Endothelial cell of umbilical vein (primary cell): ENCODE data around the gene SPCS3. TPM values are rescaled to one million over a fixed set of nuclear protein-coding genes. Genes with fewer than 3 reads are reported as not detected.

Source experiments
- BruUV-seq: library from RNA; stranded (reverse); fragments of 400-500 nt; replicated peaks from 2 replicates; lab custom pipeline; 2021; lab: Mats Ljungman, UMichigan
- CTCF ChIA-PET: fragments of 300-600, 350-600 bp; sonication (Branson Sonifier 250); formaldehyde crosslinking; loops from one replicate; lab custom pipeline; 2021; ENCODE audit warnings: antibody characterized with exemption, inconsistent platforms; lab: Charles Lee
- POLR2A ChIA-PET: fragments of 300-600, 350-600 bp; sonication (Branson Sonifier 250); formaldehyde crosslinking; loops from one replicate; lab custom pipeline; 2021; ENCODE audit warnings: antibody characterized with exemption, inconsistent platforms; lab: Charles Lee
- DNase-seq: peaks from one replicate; pipeline ENCODE4 v3.0.0-alpha.2; 2011; ENCODE audit warnings: low read depth, low spot score
- FAIRE-seq: peaks from 2 replicates; lab custom pipeline; 2011; peaks lifted over from hg19 to GRCh38; lab: Jason Lieb, UNC
- H2AFZ ChIP-seq: 2 replicates; pipeline ENCODE4 v1.6.0; 2012; ENCODE audit warnings: low read depth, low read length, control low read depth, inconsistent platforms
- H3K27ac ChIP-seq: 2 replicates; pipeline ENCODE4 v1.5.1; 2011; ENCODE audit warnings: low read depth, mild to moderate bottlenecking, control low read depth, low read length, moderate library complexity; ENCODE audit not compliant: insufficient read depth
- H3K27me3 ChIP-seq, 2 experiments: 2 replicates each; pipeline versions ENCODE4 v1.6.0 to v1.6.1; 2011; ENCODE audit warnings: low read length in 2 of 2, mixed read lengths in 1 of 2; ENCODE audit not compliant: control insufficient read depth in 2 of 2, insufficient read depth in 2 of 2
- H3K36me3 ChIP-seq, 2 experiments: 2 replicates in 1 of 2; 3 replicates in 1 of 2; pipeline ENCODE4 v1.5.1; 2011; ENCODE audit warnings: low read length in 2 of 2, mild to moderate bottlenecking in 1 of 2, moderate library complexity in 1 of 2; ENCODE audit not compliant: control insufficient read depth in 2 of 2, insufficient read depth in 2 of 2; ENCODE audit errors: extremely low read depth in 1 of 2
- H3K4me1 ChIP-seq: 3 replicates; pipeline ENCODE4 v1.5.1; 2011; ENCODE audit warnings: mild to moderate bottlenecking, low read length; ENCODE audit not compliant: control insufficient read depth, insufficient read depth; ENCODE audit errors: extremely low read depth
- H3K4me2 ChIP-seq: 2 replicates; pipeline ENCODE4 v1.6.1; 2011; ENCODE audit warnings: low read length, control low read depth, mixed read lengths; ENCODE audit not compliant: insufficient read depth
- H3K4me3 ChIP-seq, 3 experiments: fragments of 200-600 bp in 1 of 3; sonication (generic), shearing (Covaris generic) in 1 of 3; replicated peaks in 1 of 3; 2 replicates each; pipeline ENCODE4 v1.5.1; 2011 to 2016; ENCODE audit warnings: control low read depth in 3 of 3, low read length in 3 of 3, mild to moderate bottlenecking in 2 of 3, inconsistent platforms in 1 of 3, low read depth in 1 of 3, moderate library complexity in 1 of 3; ENCODE audit not compliant: insufficient read depth in 1 of 3
- H3K79me2 ChIP-seq: 2 replicates; pipeline ENCODE4 v1.6.0; 2012; ENCODE audit warnings: low read length, inconsistent platforms; ENCODE audit not compliant: control insufficient read depth, insufficient read depth
- H3K9ac ChIP-seq: replicated peaks from 2 replicates; pipeline ENCODE3; 2011; ENCODE audit warnings: low read length, control low read depth; ENCODE audit not compliant: insufficient read depth; ENCODE audit errors: extremely low read depth
- H3K9me1 ChIP-seq: replicated peaks from 3 replicates; pipeline ENCODE4 v1.6.0; 2011; ENCODE audit warnings: mild to moderate bottlenecking, low read length; ENCODE audit not compliant: control insufficient read depth, insufficient read depth; ENCODE audit errors: extremely low read depth
- H3K9me3 ChIP-seq: replicated peaks from 2 replicates; pipeline ENCODE4 v1.5.1; 2012; ENCODE audit warnings: low read length, inconsistent platforms; ENCODE audit not compliant: control insufficient read depth, insufficient read depth
- H4K20me1 ChIP-seq: replicated peaks from 2 replicates; pipeline ENCODE3; 2011; ENCODE audit warnings: mild to moderate bottlenecking, low read length; ENCODE audit not compliant: control insufficient read depth, insufficient read depth; ENCODE audit errors: extremely low read depth
- EZH2 ChIP-seq: IDR thresholded peaks from 2 replicates; pipeline ENCODE4 v1.6.1; 2012; ENCODE audit warnings: borderline replicate concordance, low read depth, mild to moderate bottlenecking, moderate library complexity, low read length, inconsistent platforms; ENCODE audit not compliant: severe bottlenecking
- FOS ChIP-seq: IDR thresholded peaks from 2 replicates; pipeline ENCODE4 v1.6.1; 2011; ENCODE audit warnings: mild to moderate bottlenecking, low read length, moderate library complexity, borderline replicate concordance; ENCODE audit not compliant: insufficient read depth
- GATA2 ChIP-seq: IDR thresholded peaks from 2 replicates; pipeline ENCODE4 v1.7.0; 2011; ENCODE audit warnings: low read depth, mild to moderate bottlenecking, moderate library complexity, mixed read lengths, low read length; ENCODE audit not compliant: insufficient read length, insufficient read depth
- JUN ChIP-seq: IDR thresholded peaks from 2 replicates; pipeline ENCODE4 v1.6.1; 2011; ENCODE audit warnings: borderline replicate concordance, low read depth; ENCODE audit not compliant: insufficient read length, insufficient read depth
- MYC ChIP-seq: IDR thresholded peaks from one replicate; pipeline ENCODE4 v1.6.1; 2011; ENCODE audit warnings: mild to moderate bottlenecking, low read depth, low read length
- POLR2A ChIP-seq: IDR thresholded peaks from 2 replicates; pipeline ENCODE4 v1.6.1; 2012; ENCODE audit warnings: low read depth, mild to moderate bottlenecking, control low read depth, low read length
- POLR2AphosphoS5 ChIP-seq: IDR thresholded peaks from 2 replicates; pipeline ENCODE4 v1.6.1; 2012; ENCODE audit warnings: low read depth, mild to moderate bottlenecking, control low read depth, low read length, moderate library complexity; ENCODE audit not compliant: insufficient read depth
- dilution Hi-C: fragments of 300-500 bp; cut with MboI; formaldehyde crosslinking; loops from one replicate; pipeline ENCODE4 v1.15.0; 2019; ENCODE audit warnings: low sequenced_read_pairs; ENCODE audit not compliant: extremely low pct_ligation_motif_present
- intact Hi-C: fragments of 100-400 bp; cut with micrococcal nuclease; formaldehyde crosslinking; loops from one replicate; pipeline ENCODE4 v1.10.0; 2022
- polyA plus RNA-seq, 4 experiments: library from polyadenylated mRNA; depleted of rRNA in 3 of 4; stranded (reverse) in 3 of 4; unstranded in 1 of 4; fragments of >200 nt; gene quantifications; 2 replicates each; pipeline versions ENCODE4 v1.2.1 to v1.2.3, GENCODE V29; 2011 to 2012; ENCODE audit warnings: missing spikeins in 1 of 4
- total RNA-seq: library from RNA; stranded (reverse); gene quantifications from 2 replicates; pipeline ENCODE4 v1.2.3, GENCODE V29; 2021
- TF ChIP-seq, protein P1 (sequence below): IDR thresholded peaks from 2 replicates; pipeline ENCODE4 v1.6.1; 2011; ENCODE audit not compliant: insufficient read depth, insufficient read length
- TF ChIP-seq, protein P2 (sequence below), 2 donors: IDR thresholded peaks; 1 replicate in 1 of 2; 2 replicates in 1 of 2; pipeline ENCODE4 v1.5.1; 2011; ENCODE audit warnings: low read length in 2 of 2, mild to moderate bottlenecking in 2 of 2, moderate library complexity in 2 of 2, control low read depth in 1 of 2, inconsistent platforms in 1 of 2, low read depth in 1 of 2; ENCODE audit not compliant: insufficient read depth in 1 of 2; ENCODE audit errors: extremely low read depth in 1 of 2

Gene SPCS3
- total and polyA plus RNA-seq, 2 donors (not counting 3 experiments of a cell fraction or from before 2014, with no cell fraction given): 36.4 to 183 TPM

DNA sequence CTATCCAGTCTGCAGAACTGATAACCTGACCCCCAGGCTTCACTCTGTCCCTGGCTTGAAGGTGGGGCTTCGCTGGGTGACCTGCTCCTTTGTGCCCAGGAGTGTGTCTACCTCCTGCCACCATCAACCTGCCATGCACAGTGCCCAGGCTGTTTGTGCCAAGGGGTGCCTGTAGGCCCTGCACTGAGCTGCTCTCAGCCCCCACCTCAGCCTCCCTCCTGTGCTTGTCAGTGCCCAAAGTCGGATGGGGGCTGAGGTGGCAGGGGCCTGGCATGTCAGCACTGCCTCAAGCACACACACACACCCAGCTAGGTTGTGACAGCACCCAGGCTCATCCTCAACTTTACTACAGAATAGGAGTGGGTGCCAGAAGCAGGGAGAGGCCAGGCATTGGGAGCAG lies 23.5 kb downstream of the SPCS3 start:
- BruUV-seq: no TSS peak
- Histone ChIP-seq H3K79me2 (no peaks in the 10 kb centered on the region), H3K4me1 (peaks cover 7% of the 10 kb centered on the region), H3K27me3 (no peaks in the 10 kb centered on the region), H4K20me1 (no peaks in the 10 kb centered on the region), H3K4me2 (no peak overlapping the region), H3K9ac (no peak overlapping the region), H3K27ac (no peak overlapping the region), H3K9me1 (no peaks in the 10 kb centered on the region), H3K36me3 (no peaks in the 10 kb centered on the region), H3K9me3 (no peaks in the 10 kb centered on the region), H3K4me3 (no peak overlapping the region), H2AFZ (no peak overlapping the region)
- no peak for FAIRE-seq
- POLR2A ChIA-PET: no interaction called here
- intact Hi-C loops (loop anchor here (5.0 kb wide), 1 partner anchor 1581 kb away; no protein-coding TSS in a partner anchor), dilution Hi-C loops (no loop called here)
- TF ChIP-seq FOS: no peak
- TF ChIP-seq, protein P1, sequence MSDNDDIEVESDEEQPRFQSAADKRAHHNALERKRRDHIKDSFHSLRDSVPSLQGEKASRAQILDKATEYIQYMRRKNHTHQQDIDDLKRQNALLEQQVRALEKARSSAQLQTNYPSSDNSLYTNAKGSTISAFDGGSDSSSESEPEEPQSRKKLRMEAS: no peak
- no peak for TF ChIP-seq JUN
- TF ChIP-seq MYC: no peak
- TF ChIP-seq, protein P2, sequence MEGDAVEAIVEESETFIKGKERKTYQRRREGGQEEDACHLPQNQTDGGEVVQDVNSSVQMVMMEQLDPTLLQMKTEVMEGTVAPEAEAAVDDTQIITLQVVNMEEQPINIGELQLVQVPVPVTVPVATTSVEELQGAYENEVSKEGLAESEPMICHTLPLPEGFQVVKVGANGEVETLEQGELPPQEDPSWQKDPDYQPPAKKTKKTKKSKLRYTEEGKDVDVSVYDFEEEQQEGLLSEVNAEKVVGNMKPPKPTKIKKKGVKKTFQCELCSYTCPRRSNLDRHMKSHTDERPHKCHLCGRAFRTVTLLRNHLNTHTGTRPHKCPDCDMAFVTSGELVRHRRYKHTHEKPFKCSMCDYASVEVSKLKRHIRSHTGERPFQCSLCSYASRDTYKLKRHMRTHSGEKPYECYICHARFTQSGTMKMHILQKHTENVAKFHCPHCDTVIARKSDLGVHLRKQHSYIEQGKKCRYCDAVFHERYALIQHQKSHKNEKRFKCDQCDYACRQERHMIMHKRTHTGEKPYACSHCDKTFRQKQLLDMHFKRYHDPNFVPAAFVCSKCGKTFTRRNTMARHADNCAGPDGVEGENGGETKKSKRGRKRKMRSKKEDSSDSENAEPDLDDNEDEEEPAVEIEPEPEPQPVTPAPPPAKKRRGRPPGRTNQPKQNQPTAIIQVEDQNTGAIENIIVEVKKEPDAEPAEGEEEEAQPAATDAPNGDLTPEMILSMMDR (IDR thresholded peaks at IDR 0.05; ENCODE audit: extremely low read depth in 1 of 2, insufficient read depth in 1 of 2, low read depth in 1 of 2, low read length in 2 of 2): no peak
- no peak for TF ChIP-seq EZH2
- no peak for TF ChIP-seq POLR2A
- TF ChIP-seq GATA2: no peak
- no peak for TF ChIP-seq POLR2AphosphoS5
- CTCF ChIA-PET: no interaction called here
- no peak for DNase-seq
